ENCODE measurements around the gene TM4SF5. TPM values are rescaled to one million over a fixed set of nuclear protein-coding genes. Genes with fewer than 3 reads are reported as not detected.

The TM4SF5 gene
- under 1 TPM in 1 of 2 donors, not detected in 1; 0.07 TPM for polyA plus RNA-seq

- Histone ChIP-seq H3K36me3 (ENCODE audit: control insufficient read depth in 2 of 2, insufficient read depth in 2 of 2, low read length in 1 of 2) (no peaks in the 10 kb centered on the region), H3K27me3 (ENCODE audit: control insufficient read depth in 1 of 2, insufficient read depth in 2 of 2, low read length in 2 of 2) (peaks cover 0 to 3% of the 10 kb centered on the region in 2 donors), H3K4me3 (ENCODE audit: low read depth in 1 of 2, low read length in 2 of 2) (no peak within 1 kb of the TSS), H3K9me3 (ENCODE audit: control insufficient read depth in 2 of 2, insufficient read depth in 1 of 2, low read depth in 1 of 2, low read length in 1 of 2) (no peaks in the 10 kb centered on the region), H3K4me1 (ENCODE audit: control insufficient read depth in 2 of 2, insufficient read depth in 2 of 2, low read length in 1 of 2) (peaks cover 0 to 5% of the 10 kb centered on the region in 2 donors), H3K27ac (ENCODE audit: low read depth in 2 of 2, low read length in 1 of 2) (no peak within 1 kb of the TSS)
- 39 to 48% methylated on average over 13 of the region's 13 CpGs for WGBS, 2 donors
These were observed at the start of gene TM4SF5 for GRCh38 chr17:4771519-4772234. Gene TM4SF5 (plus strand): TSS chr17:4771886. CDS start chr17:4771923, 37 bp downstream.

- no peak overlapping the region for H3K27ac ChIP-seq (ENCODE audit: low read depth in 2 of 2, low read length in 1 of 2)
- H3K4me1 ChIP-seq (ENCODE audit: control insufficient read depth in 2 of 2, insufficient read depth in 2 of 2, low read length in 1 of 2): peaks cover 3 to 4% of the 10 kb centered on the region in 2 donors
- H3K36me3 ChIP-seq (ENCODE audit: control insufficient read depth in 2 of 2, insufficient read depth in 2 of 2, low read length in 1 of 2): peaks cover 3 to 6% of the 10 kb centered on the region in 2 donors
- 85 to 92% methylated on average over 16 of the region's 16 CpGs for WGBS, 2 donors
- no peaks in the 10 kb centered on the region for H3K9me3 ChIP-seq (ENCODE audit: control insufficient read depth in 2 of 2, insufficient read depth in 1 of 2, low read depth in 1 of 2, low read length in 1 of 2)
- H3K4me3 ChIP-seq (ENCODE audit: low read depth in 1 of 2, low read length in 2 of 2): no peak overlapping the region
- no peaks in the 10 kb centered on the region for H3K27me3 ChIP-seq (ENCODE audit: control insufficient read depth in 1 of 2, insufficient read depth in 2 of 2, low read length in 2 of 2)
These were observed 48.9 kb upstream of the TM4SF5 start for GRCh38 chr17:4722678-4723240.

- no peaks in the 10 kb centered on the region for H3K36me3 ChIP-seq (ENCODE audit: control insufficient read depth in 2 of 2, insufficient read depth in 2 of 2, low read length in 1 of 2)
- H3K4me1 ChIP-seq (ENCODE audit: control insufficient read depth in 2 of 2, insufficient read depth in 2 of 2, low read length in 1 of 2): peaks cover 3 to 4% of the 10 kb centered on the region in 2 donors
- 81 to 89% methylated on average over 5 of the region's 5 CpGs for WGBS, 2 donors
- no peaks in the 10 kb centered on the region for H3K27me3 ChIP-seq (ENCODE audit: control insufficient read depth in 1 of 2, insufficient read depth in 2 of 2, low read length in 2 of 2)
- H3K9me3 ChIP-seq (ENCODE audit: control insufficient read depth in 2 of 2, insufficient read depth in 1 of 2, low read depth in 1 of 2, low read length in 1 of 2): no peaks in the 10 kb centered on the region
- no peak overlapping the region for H3K27ac ChIP-seq (ENCODE audit: low read depth in 2 of 2, low read length in 1 of 2)
- H3K4me3 ChIP-seq (ENCODE audit: low read depth in 1 of 2, low read length in 2 of 2): no peak overlapping the region
These were observed 47.0 kb upstream of the TM4SF5 start for GRCh38 chr17:4724650-4725049.

GRCh38 chr17:4725646-4726310, 45.9 kb upstream of the TM4SF5 start:
- no peak overlapping the region for H3K27ac ChIP-seq (ENCODE audit: low read depth in 2 of 2, low read length in 1 of 2)
- WGBS, 2 donors: 80 to 81% methylated on average over 8 to 9 of the region's 9 CpGs
- no peak overlapping the region for H3K4me3 ChIP-seq (ENCODE audit: low read depth in 1 of 2, low read length in 2 of 2)
- H3K4me1 ChIP-seq (ENCODE audit: control insufficient read depth in 2 of 2, insufficient read depth in 2 of 2, low read length in 1 of 2): peaks cover 3 to 7% of the 10 kb centered on the region in 2 donors
- no peaks in the 10 kb centered on the region for H3K36me3 ChIP-seq (ENCODE audit: control insufficient read depth in 2 of 2, insufficient read depth in 2 of 2, low read length in 1 of 2)
- H3K27me3 ChIP-seq (ENCODE audit: control insufficient read depth in 1 of 2, insufficient read depth in 2 of 2, low read length in 2 of 2): no peaks in the 10 kb centered on the region
- no peaks in the 10 kb centered on the region for H3K9me3 ChIP-seq (ENCODE audit: control insufficient read depth in 2 of 2, insufficient read depth in 1 of 2, low read depth in 1 of 2, low read length in 1 of 2)

- Histone ChIP-seq H3K4me1 (ENCODE audit: control insufficient read depth in 2 of 2, insufficient read depth in 2 of 2, low read length in 1 of 2) (peaks cover 0 to 3% of the 10 kb centered on the region in 2 donors), H3K27me3 (ENCODE audit: control insufficient read depth in 1 of 2, insufficient read depth in 2 of 2, low read length in 2 of 2) (no peaks in the 10 kb centered on the region), H3K27ac (ENCODE audit: low read depth in 2 of 2, low read length in 1 of 2) (no peak overlapping the region), H3K4me3 (ENCODE audit: low read depth in 1 of 2, low read length in 2 of 2) (no peak overlapping the region), H3K9me3 (ENCODE audit: control insufficient read depth in 2 of 2, insufficient read depth in 1 of 2, low read depth in 1 of 2, low read length in 1 of 2) (no peaks in the 10 kb centered on the region), H3K36me3 (ENCODE audit: control insufficient read depth in 2 of 2, insufficient read depth in 2 of 2, low read length in 1 of 2) (peaks cover 0 to 4% of the 10 kb centered on the region in 2 donors)
- 27 to 39% methylated on average over 3 of the region's 3 CpGs for WGBS, 2 donors
These were observed 43.6 kb upstream of the TM4SF5 start for GRCh38 chr17:4728124-4728523.

- Histone ChIP-seq H3K27me3 (ENCODE audit: control insufficient read depth in 1 of 2, insufficient read depth in 2 of 2, low read length in 2 of 2) (no peaks in the 10 kb centered on the region), H3K9me3 (ENCODE audit: control insufficient read depth in 2 of 2, insufficient read depth in 1 of 2, low read depth in 1 of 2, low read length in 1 of 2) (no peaks in the 10 kb centered on the region), H3K27ac (ENCODE audit: low read depth in 2 of 2, low read length in 1 of 2) (no peak overlapping the region), H3K4me3 (ENCODE audit: low read depth in 1 of 2, low read length in 2 of 2) (no peak overlapping the region), H3K4me1 (ENCODE audit: control insufficient read depth in 2 of 2, insufficient read depth in 2 of 2, low read length in 1 of 2) (peaks cover 0 to 3% of the 10 kb centered on the region in 2 donors), H3K36me3 (ENCODE audit: control insufficient read depth in 2 of 2, insufficient read depth in 2 of 2, low read length in 1 of 2) (peaks cover 0 to 6% of the 10 kb centered on the region in 2 donors)
- WGBS, 2 donors: 79 to 81% methylated on average over 6 of the region's 6 CpGs
These were observed 38.6 kb upstream of the TM4SF5 start for GRCh38 chr17:4733073-4733531.

GRCh38 chr17:4734857-4735475, 36.7 kb upstream of the TM4SF5 start:
- WGBS, 2 donors: 87 to 88% methylated on average over 8 of the region's 8 CpGs
- no peaks in the 10 kb centered on the region for H3K9me3 ChIP-seq (ENCODE audit: control insufficient read depth in 2 of 2, insufficient read depth in 1 of 2, low read depth in 1 of 2, low read length in 1 of 2)
- peaks cover 5 to 6% of the 10 kb centered on the region in 2 donors for H3K4me1 ChIP-seq (ENCODE audit: control insufficient read depth in 2 of 2, insufficient read depth in 2 of 2, low read length in 1 of 2)
- no peak overlapping the region for H3K4me3 ChIP-seq (ENCODE audit: low read depth in 1 of 2, low read length in 2 of 2)
- H3K27ac ChIP-seq (ENCODE audit: low read depth in 2 of 2, low read length in 1 of 2): no peak overlapping the region
- H3K36me3 ChIP-seq (ENCODE audit: control insufficient read depth in 2 of 2, insufficient read depth in 2 of 2, low read length in 1 of 2): peaks cover 0 to 6% of the 10 kb centered on the region in 2 donors
- no peaks in the 10 kb centered on the region for H3K27me3 ChIP-seq (ENCODE audit: control insufficient read depth in 1 of 2, insufficient read depth in 2 of 2, low read length in 2 of 2)

GRCh38 chr17:4735876-4736651, 35.6 kb upstream of the TM4SF5 start:
- H3K9me3 ChIP-seq (ENCODE audit: control insufficient read depth in 2 of 2, insufficient read depth in 1 of 2, low read depth in 1 of 2, low read length in 1 of 2): no peaks in the 10 kb centered on the region
- no peak overlapping the region for H3K27ac ChIP-seq (ENCODE audit: low read depth in 2 of 2, low read length in 1 of 2)
- no peak overlapping the region for H3K4me3 ChIP-seq (ENCODE audit: low read depth in 1 of 2, low read length in 2 of 2)
- H3K27me3 ChIP-seq (ENCODE audit: control insufficient read depth in 1 of 2, insufficient read depth in 2 of 2, low read length in 2 of 2): no peaks in the 10 kb centered on the region
- WGBS, 2 donors: 73 to 77% methylated on average over 9 of the region's 9 CpGs
- H3K36me3 ChIP-seq (ENCODE audit: control insufficient read depth in 2 of 2, insufficient read depth in 2 of 2, low read length in 1 of 2): peaks cover 0 to 6% of the 10 kb centered on the region in 2 donors
- peaks cover 3 to 5% of the 10 kb centered on the region in 2 donors for H3K4me1 ChIP-seq (ENCODE audit: control insufficient read depth in 2 of 2, insufficient read depth in 2 of 2, low read length in 1 of 2)
